OCI-LY7 (cell line): ENCODE results near the gene HARS2.
"Not testable (repeated sequence)": the region's sequence is repeated elsewhere in the genome, so short reads cannot be mapped to it uniquely, and the experiment has no call there.

Experiments
- CTCF ChIP-seq: fragments of 200-600 bp; sonication (generic); conservative IDR thresholded peaks from 2 replicates; pipeline ENCODE4 v1.5.1; 2014; ENCODE audit warnings: mild to moderate bottlenecking, antibody characterized with exemption, low read length, moderate library complexity, mixed read lengths
- EZH2phosphoT487 ChIP-seq: fragments of 200-600 bp; sonication (generic); IDR thresholded peaks from 2 replicates; pipeline ENCODE4 v1.6.1; 2018; ENCODE audit warnings: low read depth, borderline replicate concordance, mild to moderate bottlenecking, mixed run types, antibody characterized with exemption, low read length, moderate library complexity, mixed read lengths

- not testable (repeated sequence) for TF ChIP-seq CTCF, EZH2phosphoT487
Observed at GRCh38 chr5:140720738-140721137, 29.5 kb downstream of the HARS2 start.
